T-helper 22 cell (primary cell): ENCODE results near the gene CDC14B.

ENCODE experiments used
- DNase-seq: peaks from one replicate; pipeline ENCODE4 v3.0.0-alpha.2; 2020; ENCODE audit warnings: low read depth

CDC14B gene

DNA sequence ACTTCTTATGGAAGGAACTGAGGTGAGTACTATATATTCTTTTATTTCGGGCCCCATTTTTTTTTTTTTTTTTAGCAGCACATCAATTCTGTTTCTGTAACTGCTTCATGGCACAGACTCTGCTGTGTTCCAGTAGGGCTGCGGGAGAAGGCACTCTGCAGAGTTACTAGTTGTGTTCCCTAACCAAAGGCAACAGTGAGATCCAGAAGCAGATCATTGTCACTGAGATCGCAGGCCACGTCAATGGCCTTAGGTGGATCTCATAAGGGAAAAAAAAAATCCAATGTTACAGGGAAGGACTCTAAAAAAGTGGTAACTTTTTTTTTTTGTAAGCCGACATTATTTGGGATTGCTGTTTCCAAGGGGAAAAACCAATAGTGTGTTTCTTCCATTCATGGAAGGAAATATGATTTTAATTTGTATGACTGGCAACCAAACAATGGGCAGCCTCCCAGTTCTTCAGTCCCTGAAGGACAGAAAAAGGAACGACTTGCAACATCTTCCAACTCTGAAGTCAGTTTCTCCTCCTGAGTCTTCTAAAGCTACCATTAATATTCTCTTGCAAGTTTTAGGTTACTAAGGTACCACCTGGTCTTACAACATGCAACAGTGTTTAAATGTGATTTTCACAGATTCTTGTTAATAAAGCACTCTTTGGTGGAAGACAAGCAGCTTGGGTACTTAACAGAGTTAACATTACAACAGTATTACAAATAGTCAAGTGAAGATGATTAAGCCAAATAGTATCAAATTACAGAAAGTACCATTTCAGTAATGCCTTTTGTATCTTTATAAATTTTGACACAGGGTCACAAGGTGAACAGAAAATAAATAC, 116.9 kb downstream of the CDC14B start:
- no peak for DNase-seq

DNA sequence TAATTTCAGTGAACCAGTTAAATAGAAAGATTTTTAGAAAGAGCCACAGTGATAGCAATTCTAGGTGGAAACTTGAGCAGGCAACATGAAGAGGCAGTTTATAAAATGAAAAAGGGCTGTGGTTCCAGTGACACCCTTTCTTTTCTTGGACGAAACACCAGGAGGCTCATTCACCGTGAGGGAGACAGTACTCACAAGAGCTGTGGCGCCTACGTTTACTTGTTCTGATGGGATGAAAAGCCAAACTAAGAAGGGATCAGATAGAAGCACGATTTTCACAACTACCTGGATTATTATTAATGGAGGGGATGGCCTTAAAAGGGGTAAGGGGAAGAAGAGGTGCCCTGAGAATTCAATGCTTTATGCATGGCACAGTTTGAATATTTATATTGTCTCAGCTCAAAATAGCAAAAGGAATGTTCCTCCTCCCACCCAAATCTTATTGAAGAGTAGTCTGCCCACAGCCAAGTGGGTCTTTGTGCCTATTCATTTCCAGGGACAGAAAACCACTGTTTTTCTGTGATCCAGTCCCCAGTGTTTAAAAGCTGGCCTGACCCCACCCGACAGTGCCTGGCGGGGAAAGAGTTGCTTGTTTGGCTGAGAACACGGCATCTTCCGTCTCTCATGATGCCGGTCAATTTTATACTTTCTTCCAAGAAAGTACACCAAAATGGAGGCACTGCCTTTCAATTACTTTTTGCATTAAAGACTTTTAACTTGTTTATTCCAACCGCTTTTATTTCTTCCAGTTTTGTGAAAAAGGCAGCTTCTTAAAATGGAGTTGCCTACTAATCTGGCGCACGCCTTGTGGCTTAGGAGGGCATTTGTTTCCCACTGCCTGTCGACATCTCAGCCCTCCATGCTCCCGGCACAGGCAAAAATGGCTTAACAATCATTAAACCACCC, 117.8 kb downstream of the CDC14B start:
- no peak for DNase-seq

DNA sequence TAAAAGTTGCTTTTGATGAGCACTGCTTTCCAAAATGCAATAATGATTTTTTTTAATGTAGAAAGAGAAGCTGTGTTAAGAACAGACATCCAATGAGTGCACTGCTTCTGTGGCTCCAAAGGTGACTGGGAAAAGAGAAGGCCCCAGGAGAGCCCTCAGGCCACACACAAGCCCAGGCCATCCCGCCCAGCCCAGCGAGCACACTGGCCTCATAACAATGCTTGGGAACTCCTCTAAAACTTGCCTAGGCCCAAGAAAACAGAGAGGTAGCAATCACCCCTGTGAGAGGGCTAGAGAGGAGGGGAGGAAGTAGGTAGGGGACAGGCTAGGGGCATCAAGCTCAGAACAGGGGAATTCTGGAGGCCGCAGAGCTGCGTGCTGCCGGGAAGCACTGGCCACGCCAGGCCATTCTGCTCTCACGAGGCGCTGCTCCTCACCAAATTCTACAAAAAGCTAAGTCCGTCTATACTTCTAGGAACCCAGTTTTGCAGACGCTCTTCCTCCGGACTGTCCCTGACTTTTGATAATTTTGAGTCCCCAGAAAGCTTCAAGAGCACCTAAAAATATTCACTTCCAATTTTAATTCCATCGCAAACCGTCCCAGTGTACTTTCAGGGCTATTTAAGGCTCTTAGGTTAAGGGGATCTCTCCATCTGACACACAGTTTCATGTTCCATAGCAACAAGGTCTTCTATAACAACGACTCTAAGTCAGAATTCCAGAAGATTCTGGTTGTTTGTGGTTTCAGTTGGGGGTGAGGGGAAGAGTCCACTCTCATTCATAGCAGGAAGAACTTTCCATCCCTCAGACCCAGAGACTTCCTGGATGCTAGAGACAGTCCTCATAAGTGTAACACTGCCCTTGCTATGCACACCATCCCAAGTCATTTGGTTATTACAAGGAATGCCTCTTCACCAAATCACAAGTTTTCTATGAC, 118.7 kb downstream of the CDC14B start:
- DNase-seq = no peak

DNA sequence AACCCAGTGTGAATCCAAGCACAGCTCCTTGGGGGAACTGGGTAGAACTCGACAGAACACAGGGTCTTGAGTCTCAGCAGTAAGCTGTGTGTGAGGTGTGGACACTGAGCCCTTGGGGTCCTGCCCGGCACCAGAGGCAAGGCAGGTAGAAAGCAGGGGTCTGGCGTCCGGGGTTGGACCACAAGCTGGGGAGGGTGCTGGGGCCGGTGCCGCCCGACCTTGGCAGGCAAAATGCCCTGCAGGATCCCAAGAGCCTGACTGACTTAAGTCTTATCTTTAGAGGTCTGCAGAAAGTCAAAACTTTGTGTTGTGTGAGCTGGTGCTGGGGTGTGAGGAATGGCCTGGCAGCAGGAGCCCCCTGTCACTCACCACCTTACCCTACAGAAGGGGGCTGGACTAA, 120.4 kb downstream of the CDC14B start:
- no peak for DNase-seq

DNA sequence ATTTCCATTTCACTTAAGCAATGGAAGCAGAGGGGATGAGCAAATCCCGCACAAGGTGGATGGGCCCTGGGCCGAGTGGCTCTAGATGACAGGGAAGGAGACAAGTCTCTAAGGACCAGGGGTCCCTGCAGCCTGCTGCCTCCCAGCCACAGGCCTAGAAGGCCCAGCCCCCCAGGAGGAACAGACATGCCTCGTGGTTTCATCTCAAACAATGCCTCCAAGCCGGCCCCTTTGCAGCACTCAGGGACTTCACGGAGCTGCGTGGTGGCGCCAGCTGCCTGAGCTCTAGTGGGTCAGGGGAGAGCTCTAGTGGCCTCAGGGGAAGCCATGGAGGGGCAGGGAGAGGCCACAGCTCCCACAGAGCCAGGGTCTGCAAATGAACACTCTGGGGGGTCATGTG, 120.8 kb downstream of the CDC14B start:
- DNase-seq = no peak

DNA sequence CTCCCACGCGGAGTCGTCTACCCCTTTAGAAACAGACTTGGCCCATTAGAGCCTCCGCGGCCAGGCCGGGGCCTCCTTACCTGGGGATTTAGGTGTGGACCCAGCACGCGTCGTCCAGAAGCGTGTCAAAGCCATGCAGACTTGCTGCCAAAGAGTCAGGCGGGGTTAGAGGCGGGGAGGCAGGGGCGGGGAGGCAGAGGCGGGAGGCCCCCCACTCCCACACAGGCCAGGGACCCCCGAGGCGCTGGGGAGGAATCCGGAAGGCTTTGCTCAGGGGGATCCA, 122.6 kb downstream of the CDC14B start:
- DNase-seq = no peak

DNA sequence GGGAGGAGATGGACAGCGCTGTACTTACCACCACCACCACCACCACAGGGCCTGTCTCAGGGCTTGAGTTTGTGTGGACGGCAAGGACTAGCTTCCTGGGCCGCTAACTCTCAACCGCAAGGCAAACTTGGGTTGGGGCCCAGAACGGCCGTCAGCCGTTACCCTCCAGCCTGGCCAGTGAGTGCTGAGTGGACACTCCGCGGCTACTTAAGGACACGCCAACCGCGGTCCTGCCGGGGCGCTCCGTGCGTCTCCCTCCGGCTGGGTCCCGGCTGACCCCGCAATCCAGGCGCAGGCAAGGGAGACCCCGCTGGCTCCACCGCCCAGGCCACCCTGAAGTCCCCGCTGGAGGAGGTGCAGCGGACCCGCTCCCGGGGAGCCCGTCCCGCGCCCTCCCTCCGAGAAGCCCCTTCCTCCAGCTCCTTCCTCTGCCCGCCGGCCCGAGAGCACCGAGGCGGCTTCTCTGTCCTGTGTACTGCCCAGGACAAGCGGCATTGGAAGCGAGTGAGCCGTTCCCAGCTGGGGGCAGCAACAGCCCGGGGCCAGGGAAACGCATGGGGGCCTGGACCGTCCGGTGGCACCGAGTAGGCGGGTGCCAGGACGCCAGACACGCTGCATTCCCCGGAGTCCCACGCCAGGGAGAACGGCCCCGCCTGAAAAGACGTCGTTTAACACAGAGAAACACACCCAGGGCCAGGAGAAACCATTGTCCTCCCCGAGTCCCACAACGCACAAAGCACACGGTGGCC, 123.1 kb downstream of the CDC14B start:
- no peak for DNase-seq

DNA sequence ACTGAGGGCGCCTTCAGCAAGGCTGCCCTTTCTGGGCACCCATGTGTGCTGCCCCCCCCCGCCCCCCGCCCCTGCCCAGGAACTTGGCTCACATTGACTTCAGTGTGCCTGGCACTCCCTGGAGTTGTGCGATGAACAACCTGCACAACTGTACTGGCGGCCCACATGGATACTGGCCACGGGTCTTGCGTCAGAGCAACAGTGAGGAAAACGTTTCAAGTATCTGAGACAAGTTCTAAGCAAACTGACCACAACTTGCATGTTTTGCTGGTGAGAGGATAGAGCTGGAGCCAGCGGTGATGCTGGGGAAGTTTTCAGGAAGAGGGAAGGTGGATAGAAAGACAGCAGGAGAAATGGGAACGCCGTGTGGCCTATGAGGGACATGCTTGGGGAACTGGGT, 124.3 kb downstream of the CDC14B start:
- no peak for DNase-seq

DNA sequence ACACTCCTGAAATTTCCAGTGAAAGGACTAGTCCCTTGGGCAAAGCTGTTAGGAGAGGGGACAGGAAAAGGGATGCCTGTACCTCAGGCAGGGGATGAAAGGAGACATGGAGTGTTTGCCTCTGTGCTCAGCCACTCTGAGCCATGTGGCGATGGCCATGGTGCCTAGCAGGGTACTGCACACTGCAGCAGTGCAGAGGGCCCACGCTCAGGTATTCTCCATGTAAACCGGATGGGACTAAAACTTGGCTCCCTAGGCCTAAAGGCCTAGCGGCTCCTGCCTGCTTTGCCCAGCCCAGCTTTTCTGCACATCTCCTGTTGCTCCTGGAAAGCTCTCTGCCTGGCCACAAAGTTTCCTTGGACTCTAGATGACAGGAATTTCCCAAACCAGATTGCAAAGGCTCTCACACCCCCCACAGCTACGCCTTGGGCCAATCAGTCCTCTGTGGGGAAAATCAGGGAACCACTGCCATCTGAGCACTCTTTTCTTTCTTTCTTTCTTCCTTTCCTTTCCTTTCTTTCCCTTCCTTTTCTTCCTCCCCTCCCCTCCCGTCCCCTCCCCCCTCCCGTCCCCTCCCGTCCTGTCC, 125.3 kb downstream of the CDC14B start:
- no peak for DNase-seq

DNA sequence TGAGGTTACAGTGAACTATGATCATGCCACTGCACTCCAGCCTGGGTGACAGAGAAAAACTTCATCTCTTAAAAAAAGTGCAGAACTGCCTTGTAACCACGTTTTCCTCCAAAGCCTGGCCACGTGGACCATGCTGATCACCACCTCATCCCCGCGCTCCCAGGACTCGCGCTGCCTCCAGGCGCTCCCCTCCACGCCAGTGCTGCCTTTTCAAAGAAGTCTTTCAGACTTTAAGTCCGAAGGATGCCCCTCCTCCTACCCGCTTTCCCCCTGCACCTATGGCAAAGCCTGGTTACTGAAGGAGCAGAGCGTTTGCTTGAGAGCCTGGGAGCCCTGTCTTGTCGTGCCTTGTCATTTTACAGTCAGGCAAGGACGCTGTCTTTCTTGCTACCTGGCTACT, 125.9 kb downstream of the CDC14B start:
- DNase-seq = no peak

DNA sequence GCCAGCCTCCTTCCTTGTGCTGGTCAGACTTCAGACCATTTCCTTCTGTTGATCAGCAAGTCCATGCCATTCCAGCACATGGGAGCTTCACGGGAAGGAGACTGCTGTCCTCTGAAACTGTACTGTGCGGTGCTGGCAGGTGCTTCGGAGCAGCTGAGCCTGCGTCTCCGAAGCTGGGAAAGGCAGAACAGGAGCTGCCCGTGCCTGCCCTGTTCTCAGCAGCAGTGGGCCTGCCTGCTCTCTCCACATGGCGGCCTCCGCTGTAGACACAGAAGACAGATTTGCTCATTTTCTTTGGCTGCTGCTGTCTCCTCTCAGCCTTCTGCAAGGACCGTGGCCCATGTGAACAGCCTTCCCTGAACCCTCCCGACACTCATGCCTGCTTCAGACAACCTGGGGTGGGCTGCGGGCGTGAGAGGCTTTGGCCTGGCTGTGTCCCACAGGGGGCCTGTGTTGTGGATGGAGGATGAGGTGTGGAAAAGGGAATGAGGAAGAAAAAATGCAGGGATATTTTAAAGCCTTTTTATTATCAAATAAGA, 126.6 kb downstream of the CDC14B start:
- no peak for DNase-seq

DNA sequence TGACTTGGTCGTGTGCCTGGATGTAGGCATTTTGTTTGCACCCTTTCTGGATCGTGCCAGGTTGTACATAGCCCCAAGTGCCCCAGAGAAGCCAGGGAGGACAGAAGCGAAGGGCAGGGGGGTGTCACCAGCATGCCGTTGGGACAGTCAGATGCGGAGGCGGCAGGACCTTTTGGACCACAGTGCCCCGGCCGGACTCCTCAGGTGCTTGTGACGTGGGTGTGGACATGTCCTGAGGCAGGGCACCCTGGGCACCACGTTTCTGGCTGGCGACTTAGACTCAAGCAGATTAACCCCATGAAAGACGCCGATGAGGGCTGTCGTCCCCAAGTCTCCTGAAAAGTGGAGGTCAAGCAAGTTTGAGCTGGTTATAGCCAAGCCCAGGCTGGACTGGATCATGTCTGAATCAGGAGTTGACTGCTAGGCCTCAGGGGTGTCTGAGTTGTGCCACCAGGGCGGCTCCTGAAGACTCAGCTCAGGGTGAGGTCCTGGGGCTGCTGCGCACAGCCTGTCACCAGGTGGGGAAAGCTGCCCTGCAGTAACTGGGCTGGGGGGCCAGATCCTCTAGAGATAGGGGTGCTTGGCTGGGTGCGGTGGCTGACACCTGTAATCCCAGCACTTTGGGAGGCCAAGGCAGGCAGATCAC, 127.6 kb downstream of the CDC14B start:
- DNase-seq = no peak

DNA sequence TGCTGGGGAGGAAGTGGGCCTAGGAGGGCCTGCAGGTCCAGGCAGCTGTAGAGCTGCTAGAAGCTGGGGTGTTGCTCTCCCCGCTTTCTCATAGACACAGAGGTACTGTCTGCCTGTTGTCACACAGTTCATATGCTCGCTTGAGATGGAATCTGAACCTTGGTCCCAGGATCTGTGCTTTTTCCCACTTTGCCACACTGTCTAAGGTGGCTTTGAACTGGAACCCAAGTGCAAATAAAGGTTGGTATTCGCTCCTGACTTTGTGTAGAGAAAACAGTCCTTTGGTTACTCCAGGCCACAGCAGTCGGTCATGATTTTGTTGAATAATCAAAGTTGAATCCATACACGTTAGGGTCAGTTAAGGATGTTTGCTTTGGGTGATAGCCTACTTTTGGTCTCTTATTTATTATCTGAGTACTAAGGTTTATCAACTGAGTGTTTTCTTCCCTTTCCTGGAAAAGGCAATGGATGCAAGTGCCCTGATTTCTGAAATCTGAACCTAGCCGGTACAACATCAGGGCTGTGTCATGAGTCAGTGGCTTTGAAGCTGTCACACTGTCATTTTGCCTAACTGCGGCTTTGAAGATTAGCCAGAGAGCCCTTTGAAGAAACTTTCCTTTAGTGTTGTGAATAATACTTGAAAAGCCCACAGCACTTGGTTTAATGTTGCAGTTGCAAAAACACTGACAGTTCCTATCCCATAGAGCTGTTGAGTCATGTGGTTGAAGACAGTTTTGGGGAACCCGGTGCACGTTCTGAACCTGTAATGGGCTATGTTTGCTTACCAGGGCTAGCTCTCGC, 128.4 kb downstream of the CDC14B start:
- DNase-seq = peak; percentile 11

DNA sequence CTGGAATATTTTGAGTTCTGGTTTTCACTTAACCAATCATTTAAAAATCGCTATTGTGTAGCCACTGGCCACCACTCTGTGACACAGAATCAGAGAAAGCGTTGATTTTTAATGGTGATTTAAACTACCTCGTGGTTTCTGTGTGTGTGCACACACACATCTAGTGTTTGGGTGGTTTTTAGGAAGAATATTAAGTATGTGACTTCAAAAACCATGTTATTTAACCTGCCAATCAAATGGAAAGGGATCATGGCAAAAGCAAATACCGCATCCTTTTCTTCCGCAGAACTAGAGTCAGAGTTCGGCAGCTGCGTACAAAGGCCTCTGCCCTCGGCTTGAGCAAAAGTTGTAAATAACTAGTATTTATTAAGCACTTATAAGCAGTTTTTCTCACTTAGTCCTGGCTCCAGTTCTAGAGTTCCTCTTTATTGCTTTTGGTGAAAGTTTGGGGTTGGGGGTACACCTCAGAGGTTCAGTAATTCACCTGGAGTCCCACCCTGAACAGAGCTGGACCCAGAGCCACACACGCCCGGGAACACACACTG, 129.0 kb downstream of the CDC14B start:
- no peak for DNase-seq

DNA sequence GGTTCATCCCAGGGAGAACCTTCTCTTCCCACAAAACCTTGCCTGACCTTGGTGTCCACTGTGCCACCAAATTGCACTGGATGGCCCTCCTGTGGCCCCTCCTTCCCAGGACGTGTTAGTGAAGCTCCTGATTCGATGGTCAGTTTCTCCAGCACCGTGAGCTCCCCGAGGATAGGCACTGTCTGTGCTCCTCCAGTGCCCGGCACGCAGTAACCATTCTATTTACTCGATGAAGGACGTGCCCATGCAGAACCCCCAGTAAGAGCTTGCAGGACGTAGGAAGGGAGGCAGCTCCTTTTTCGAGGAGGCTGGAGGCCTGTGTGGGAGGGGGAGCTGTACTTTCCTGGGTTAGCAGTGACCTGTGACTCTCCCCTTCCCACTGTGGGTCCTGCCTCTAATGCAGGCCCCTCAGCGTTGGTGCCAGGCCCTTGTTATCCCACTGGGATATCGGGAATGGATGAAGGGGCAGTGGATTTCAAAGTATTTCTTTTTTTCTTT, 130.1 kb downstream of the CDC14B start:
- no peak for DNase-seq

DNA sequence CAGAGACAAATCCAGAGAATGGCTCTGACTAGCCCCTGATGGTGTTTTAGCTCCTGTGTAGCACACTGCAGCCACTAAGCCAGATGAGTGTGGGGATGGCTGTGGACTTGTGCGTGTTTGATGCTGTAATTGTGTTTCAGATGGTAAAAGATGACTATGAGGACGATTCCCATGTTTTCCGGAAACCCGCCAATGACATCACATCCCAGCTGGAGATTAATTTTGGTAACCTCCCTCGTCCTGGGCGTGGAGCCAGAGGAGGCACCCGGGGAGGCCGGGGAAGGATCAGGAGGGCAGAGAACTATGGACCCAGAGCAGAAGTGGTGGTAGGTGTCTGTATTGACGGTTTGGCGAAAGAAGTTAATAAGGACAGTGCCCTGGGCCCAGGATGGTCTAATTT, 131.7 kb downstream of the CDC14B start:
- DNase-seq = no peak

DNA sequence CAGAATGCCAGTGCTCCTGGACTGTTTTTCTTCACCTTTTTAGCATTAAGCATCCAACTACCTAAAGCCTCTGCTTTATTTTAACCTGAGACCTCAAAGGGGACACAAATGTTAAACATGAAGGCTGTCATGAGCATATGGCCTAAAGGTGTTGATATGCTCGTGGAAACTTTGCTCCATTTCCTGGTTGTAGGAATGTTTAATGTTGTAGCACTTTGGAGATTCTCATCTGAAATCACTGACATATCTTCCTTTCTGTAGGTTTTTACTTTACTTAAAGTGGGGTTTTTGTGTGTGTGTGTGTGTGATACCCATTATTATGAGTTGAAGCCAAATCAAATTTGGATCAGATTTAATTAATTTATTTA, 132.6 kb downstream of the CDC14B start:
- DNase-seq = no peak

DNA sequence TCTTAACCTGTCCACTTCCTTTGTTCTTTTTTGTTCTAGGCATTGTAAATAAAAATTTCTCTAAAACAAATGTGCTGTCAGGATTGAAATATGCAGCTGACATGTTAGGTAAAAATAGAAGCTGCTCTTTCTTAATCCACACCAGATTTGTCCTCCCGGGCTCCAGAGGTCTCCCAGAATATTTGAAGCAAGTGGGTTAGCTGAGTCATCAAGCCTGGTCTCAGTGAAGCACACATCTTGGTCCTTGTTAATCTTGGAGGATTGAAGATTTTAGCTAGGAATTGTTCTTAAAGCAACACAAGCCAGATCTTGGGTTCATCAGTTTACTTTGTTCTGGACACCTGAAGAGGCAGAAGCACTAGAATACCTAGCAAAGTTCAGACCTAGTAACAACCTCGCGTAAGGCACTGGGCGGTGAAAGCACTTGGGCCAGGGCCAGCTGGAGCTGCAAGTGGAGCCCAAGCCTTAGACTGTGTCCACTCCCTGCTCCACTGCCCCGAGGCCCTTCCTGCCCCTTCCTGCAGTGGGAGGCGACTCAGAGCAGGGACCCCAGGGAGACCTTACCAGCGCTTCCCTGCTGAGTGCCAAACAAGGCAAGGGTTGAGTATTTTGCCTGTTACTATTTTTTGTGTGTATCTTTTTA, 133.1 kb downstream of the CDC14B start:
- no peak for DNase-seq

DNA sequence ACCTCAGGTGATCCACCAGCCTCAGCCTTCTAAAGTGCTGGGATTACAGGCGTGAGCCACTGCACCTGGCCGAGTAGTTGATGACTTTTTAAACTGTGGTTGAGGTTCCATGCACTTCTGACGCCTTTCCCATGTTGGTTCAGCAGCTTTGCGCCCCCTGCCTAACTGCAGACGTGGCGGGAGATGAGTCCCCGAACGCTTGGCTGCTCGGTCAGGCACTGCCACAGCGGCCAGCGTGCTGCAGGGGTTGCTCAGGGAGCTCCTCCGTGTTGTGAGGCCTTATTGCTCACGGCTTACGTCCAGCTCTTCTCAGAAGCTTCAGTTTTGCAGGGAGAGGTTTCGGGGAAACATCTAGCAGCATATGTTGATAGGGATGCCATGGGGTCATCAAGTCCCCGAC, 134.4 kb downstream of the CDC14B start:
- DNase-seq = no peak
